B cell (primary cell): ENCODE data around the gene MOB3B. TPM values are rescaled to one million over a fixed set of nuclear protein-coding genes. Genes with fewer than 3 reads are reported as not detected.

Experiments
- ATAC-seq: fragments of 200-7000 bp; cut with Tn5 transposase; one replicate; pipeline ENCODE4 v1.10.0; 2021; ENCODE audit warnings: low read depth, mild to moderate bottlenecking, moderate number of reproducible peaks, moderate library complexity
- CTCF ChIA-PET: fragments of 350-600 bp; sonication (Branson Sonifier 250); formaldehyde crosslinking; loops from one replicate; lab custom pipeline; 2021; ENCODE audit warnings: antibody characterized with exemption, inconsistent platforms; lab: Charles Lee
- POLR2A ChIA-PET: fragments of 350-600 bp; sonication (Branson Sonifier 250); formaldehyde crosslinking; loops from one replicate; lab custom pipeline; 2021; ENCODE audit warnings: antibody characterized with exemption; lab: Charles Lee
- DNase-seq: peaks from one replicate; pipeline ENCODE4 v3.0.0; 2013
- H2AFZ ChIP-seq: 2 replicates; pipeline ENCODE4 v1.6.1; 2012; ENCODE audit warnings: mild to moderate bottlenecking, low read depth, low read length; ENCODE audit not compliant: insufficient read depth, poor library complexity, severe bottlenecking
- H3K27ac ChIP-seq, 2 donors: 1 replicate in 1 of 2; 2 replicates in 1 of 2; pipeline ENCODE4 v1.5.1; 2012 to 2013; ENCODE audit warnings: low read length in 2 of 2, mild to moderate bottlenecking in 2 of 2, moderate library complexity in 1 of 2
- H3K27me3 ChIP-seq, 4 experiments: fragments of 200-600 bp in 1 of 4; sonication (generic) in 1 of 4; replicated peaks in 1 of 4; 1 replicate in 2 of 4; 2 replicates in 2 of 4; pipeline versions ENCODE4 v1.6.1 to v1.7.0; 2013 to 2016; ENCODE audit warnings: low read length in 3 of 4, mild to moderate bottlenecking in 2 of 4, mixed read lengths in 1 of 4, moderate library complexity in 1 of 4; ENCODE audit not compliant: insufficient read depth in 4 of 4, control insufficient read depth in 3 of 4; ENCODE audit errors: control extremely low read depth in 1 of 4
- H3K36me3 ChIP-seq, 2 experiments: replicated peaks in 1 of 2; 1 replicate in 1 of 2; 2 replicates in 1 of 2; pipeline versions ENCODE4 v1.6.1 to v1.7.1; 2013; ENCODE audit warnings: low read length in 1 of 2; ENCODE audit not compliant: insufficient read depth in 2 of 2, control insufficient read depth in 1 of 2; ENCODE audit errors: control extremely low read depth in 1 of 2, extremely low read depth in 1 of 2
- H3K4me1 ChIP-seq, 2 donors: fragments of 200-600 bp in 1 of 2; sonication (generic) in 1 of 2; 1 replicate in 1 of 2; 2 replicates in 1 of 2; pipeline versions ENCODE4 v1.5.1 to v1.6.1; 2013 to 2017; ENCODE audit warnings: low read length in 2 of 2; ENCODE audit not compliant: control insufficient read depth in 2 of 2, insufficient read depth in 2 of 2
- H3K4me2 ChIP-seq: replicated peaks from 2 replicates; pipeline ENCODE3; 2012; ENCODE audit warnings: mild to moderate bottlenecking, low read depth, low read length; ENCODE audit not compliant: poor library complexity, severe bottlenecking
- H3K4me3 ChIP-seq, 5 experiments: fragments of 200-600 bp in 1 of 5; sonication (generic) in 1 of 5; 1 replicate in 3 of 5; 2 replicates in 2 of 5; pipeline versions ENCODE4 v1.5.1 to v1.7.0; 2011 to 2016; ENCODE audit warnings: low read length in 4 of 5, mild to moderate bottlenecking in 4 of 5, low read depth in 2 of 5, control low read depth in 1 of 5, moderate library complexity in 1 of 5; ENCODE audit not compliant: insufficient read depth in 1 of 5; ENCODE audit errors: control extremely low read depth in 1 of 5, extremely low read depth in 1 of 5
- H3K79me2 ChIP-seq: fragments of 200-600 bp; sonication (generic); one replicate; pipeline ENCODE4 v1.6.0; 2016; ENCODE audit warnings: low read length; ENCODE audit not compliant: control insufficient read depth, insufficient read depth
- H3K9ac ChIP-seq: fragments of 200-600 bp; sonication (generic); 2 replicates; pipeline ENCODE4 v1.6.1; 2017; ENCODE audit warnings: mild to moderate bottlenecking, low read length, moderate library complexity
- H3K9me3 ChIP-seq, 3 donors: one replicate each; pipeline versions ENCODE4 v1.6.1 to v1.7.1; 2013; ENCODE audit warnings: low read length in 2 of 3; ENCODE audit not compliant: control insufficient read depth in 2 of 3, insufficient read depth in 1 of 3; ENCODE audit errors: control extremely low read depth in 1 of 3
- H4K20me1 ChIP-seq: 2 replicates; pipeline ENCODE4 v1.6.0; 2012; ENCODE audit warnings: mild to moderate bottlenecking, low read length; ENCODE audit not compliant: insufficient read depth, control insufficient read depth, poor library complexity, severe bottlenecking
- H3K27ac Mint-ChIP-seq: one replicate; pipeline ENCODE4 v1.8.0; 2021; ENCODE audit warnings: mixed read lengths
- H3K27me3 Mint-ChIP-seq: one replicate; pipeline ENCODE4 v1.8.0; 2021; ENCODE audit warnings: mixed read lengths
- H3K4me1 Mint-ChIP-seq: one replicate; pipeline ENCODE4 v1.8.0; 2021; ENCODE audit warnings: mixed read lengths
- H3K4me3 Mint-ChIP-seq: one replicate; pipeline ENCODE4 v1.8.0; 2021; ENCODE audit warnings: mixed read lengths
- H3K9me3 Mint-ChIP-seq: one replicate; pipeline ENCODE4 v1.8.0; 2022; ENCODE audit warnings: mixed read lengths; ENCODE audit not compliant: insufficient read depth
- CTCF ChIP-seq: fragments of 200-600 bp; IDR thresholded peaks from one replicate; pipeline ENCODE4 v1.8.0; 2022; ENCODE audit warnings: antibody characterized with exemption, mild to moderate bottlenecking
- EZH2 ChIP-seq: IDR thresholded peaks from 2 replicates; pipeline ENCODE4 v1.6.1; 2012; ENCODE audit warnings: borderline replicate concordance, low read depth, mild to moderate bottlenecking, moderate library complexity, low read length; ENCODE audit not compliant: insufficient read depth, poor library complexity, severe bottlenecking
- WGBS: methylation state at CpG from one replicate; pipeline ENCODE4 v1.1.5; 2013; ENCODE audit warnings: missing lambda C conversion rate; ENCODE audit not compliant: insufficient coverage; 5-methylcytosine and 5-hydroxymethylcytosine counted together
- intact Hi-C: fragments of 100-400 bp; cut with micrococcal nuclease; formaldehyde crosslinking; loops from one replicate; pipeline ENCODE4 v1.10.0; 2022
- polyA plus RNA-seq: library from polyadenylated mRNA; depleted of rRNA; stranded (reverse); fragments of >200 nt; gene quantifications from 2 replicates; pipeline ENCODE4 v1.2.3, GENCODE V29; 2012
- total RNA-seq, 2 donors: library from RNA; stranded (reverse); fragments of 120-200 nt in 1 of 2; gene quantifications; 1 replicate in 1 of 2; 2 replicates in 1 of 2; pipeline versions ENCODE4 v1.2.3 to v1.2.4, GENCODE V29; 2013 to 2022

Gene MOB3B
- total and polyA plus RNA-seq, 2 donors (not counting 1 experiment from before 2014, with no cell fraction given) = 7.3 to 7.9 TPM

GRCh38 chr9:27471366-27471765 is 58.2 kb downstream of the MOB3B start:
- Histone ChIP-seq H3K36me3 (peaks cover 0 to 3% of the 10 kb centered on the region in 2 experiments), H3K9ac (no peak overlapping the region), H4K20me1 (no peaks in the 10 kb centered on the region), H3K79me2 (peaks cover 95% of the 10 kb centered on the region), H3K9me3 (no peaks in the 10 kb centered on the region), H3K27ac (no peak overlapping the region), H3K4me2 (peak overlapping the region; percentile 16), H3K27me3 (no peaks in the 10 kb centered on the region), H2AFZ (no peak overlapping the region), H3K4me3 (no peak overlapping the region), H3K4me1 (peaks cover 51 to 61% of the 10 kb centered on the region in 2 donors)
- DNase-seq = no peak
- POLR2A ChIA-PET = interaction anchor here (0.7 kb wide), 1 partner anchor 33 kb away, joined by 5 read pairs; no protein-coding TSS in a partner anchor
- CTCF ChIA-PET = interaction anchor here (0.7 to 2.0 kb wide), 3 partner anchors 15 to 58 kb away, joined by 3 to 7 read pairs (median 4); partner anchors contain the start of gene MOB3B
- TF ChIP-seq CTCF = no peak
- TF ChIP-seq EZH2 = no peak
- peak overlapping the region; percentile 16 for H3K27ac Mint-ChIP-seq
- intact Hi-C loops = no loop called here
- H3K4me3 Mint-ChIP-seq = no peak overlapping the region
- no peaks in the 10 kb centered on the region for H3K27me3 Mint-ChIP-seq
- H3K4me1 Mint-ChIP-seq = peaks cover 81% of the 10 kb centered on the region
- no CpG with 5 or more reads among the region's 5 CpGs for WGBS
- no peak for ATAC-seq
- no peaks in the 10 kb centered on the region for H3K9me3 Mint-ChIP-seq

DNA sequence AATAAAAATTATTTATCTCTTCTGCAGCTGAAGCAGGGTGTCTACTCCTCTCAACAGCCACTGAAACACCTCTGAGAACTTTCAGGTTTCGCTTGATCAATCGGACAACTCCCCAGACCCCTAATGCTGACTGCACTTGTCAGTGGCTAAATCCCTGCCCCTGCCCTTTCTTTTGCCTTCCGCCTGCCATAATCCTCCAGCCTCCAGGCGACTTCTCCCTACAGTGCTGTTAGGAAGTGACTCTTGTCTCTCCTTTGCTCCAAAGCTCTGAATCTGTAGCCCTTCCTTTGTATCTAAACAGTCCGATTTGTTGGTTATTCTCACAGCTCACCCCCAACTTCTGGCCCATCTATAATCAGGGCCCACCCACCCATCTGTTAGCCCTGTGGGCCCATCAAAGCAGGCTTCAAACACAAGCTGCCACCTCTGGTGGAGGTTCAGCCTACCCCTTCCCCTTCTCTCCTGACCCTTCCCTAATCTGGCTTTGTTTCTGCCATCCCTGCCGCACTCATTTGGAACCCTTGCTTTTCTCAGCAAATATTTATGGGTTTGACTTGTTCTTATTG is 59.2 kb downstream of the MOB3B start:
- CTCF ChIA-PET = interaction anchor here (0.7 to 1.9 kb wide), 4 partner anchors 10 to 59 kb away, joined by 4 to 6 read pairs (median 4); partner anchors contain the start of gene MOB3B
- intact Hi-C loops = no loop called here
- H3K27ac Mint-ChIP-seq = peak overlapping the region; percentile 64
- H3K4me3 Mint-ChIP-seq = peak overlapping the region; percentile 4
- Histone ChIP-seq H3K79me2 (peaks cover 86% of the 10 kb centered on the region), H2AFZ (no peak overlapping the region), H4K20me1 (no peaks in the 10 kb centered on the region), H3K9me3 (peaks cover 0 to 5% (median 0%) of the 10 kb centered on the region in 3 donors), H3K4me3 (no peak overlapping the region), H3K4me2 (peak overlapping the region; percentile 16), H3K27me3 (no peaks in the 10 kb centered on the region), H3K27ac (no peak overlapping the region), H3K9ac (no peak overlapping the region), H3K4me1 (peaks cover 51 to 65% of the 10 kb centered on the region in 2 donors), H3K36me3 (peaks cover 0 to 3% of the 10 kb centered on the region in 2 experiments)
- no peak for DNase-seq
- no peaks in the 10 kb centered on the region for H3K9me3 Mint-ChIP-seq
- no peak for ATAC-seq
- POLR2A ChIA-PET = interaction anchor here (0.7 to 0.9 kb wide), 2 partner anchors 9 to 32 kb away, joined by 3 to 5 read pairs; no protein-coding TSS in a partner anchor
- 92% methylated on average over 5 of the region's 6 CpGs for WGBS
- no peak for TF ChIP-seq EZH2
- TF ChIP-seq CTCF = no peak
- peaks cover 76% of the 10 kb centered on the region for H3K4me1 Mint-ChIP-seq
- H3K27me3 Mint-ChIP-seq = no peaks in the 10 kb centered on the region
